KBM-7 (cell line): ENCODE results near the gene ARF5.

Experiments used
- DNase-seq: peaks from one replicate; pipeline ENCODE4 v3.0.0-alpha.2; 2015
- in situ Hi-C: fragments of 300-500 bp; cut with MboI; formaldehyde crosslinking; loops from 2 replicates; pipeline ENCODE4 v1.14.3; 2020; ENCODE audit warnings: low sequenced_read_pairs, low pct_unique_long_range_greater_than_20kb, mixed read lengths

The ARF5 gene

GRCh38 chr7:127586346-127586745, 1.9 kb upstream of the ARF5 start:
- no peak for DNase-seq
- in situ Hi-C loops = no loop called here

- in situ Hi-C loops = no loop called here
- DNase-seq = no peak
Observed at GRCh38 chr7:127587663-127588018, 570 bp upstream of the ARF5 start.

GRCh38 chr7:127588697-127589482, 679 bp downstream of the ARF5 start:
- in situ Hi-C loops = no loop called here

GRCh38 chr7:127589896-127590295, 1.7 kb downstream of the ARF5 start:
- DNase-seq = no peak

More at GRCh38 chr7:127588697-127589482, 679 bp downstream of the ARF5 start:
- DNase-seq = peak; percentile 55

GRCh38 chr7:127591189-127591588, 3.0 kb downstream of the ARF5 start:
- no peak for DNase-seq
- in situ Hi-C loops = no loop called here

More at GRCh38 chr7:127589896-127590295, 1.7 kb downstream of the ARF5 start:
- in situ Hi-C loops = no loop called here

GRCh38 chr7:127591591-127591990, 3.4 kb downstream of the ARF5 start:
- DNase-seq = no peak
- in situ Hi-C loops = no loop called here

GRCh38 chr7:127592550-127592949, 4.3 kb downstream of the ARF5 start:
- no peak for DNase-seq

GRCh38 chr7:127594490-127594889, 6.3 kb downstream of the ARF5 start:
- in situ Hi-C loops = no loop called here

More at GRCh38 chr7:127592550-127592949, 4.3 kb downstream of the ARF5 start:
- in situ Hi-C loops = no loop called here

GRCh38 chr7:127595737-127596136, 7.5 kb downstream of the ARF5 start:
- in situ Hi-C loops = no loop called here

More at GRCh38 chr7:127594490-127594889, 6.3 kb downstream of the ARF5 start:
- DNase-seq = peak; percentile 84

GRCh38 chr7:127598318-127598717, 10.1 kb downstream of the ARF5 start:
- DNase-seq = no peak
- in situ Hi-C loops = no loop called here

More at GRCh38 chr7:127595737-127596136, 7.5 kb downstream of the ARF5 start:
- no peak for DNase-seq

GRCh38 chr7:127600885-127601284, 12.7 kb downstream of the ARF5 start:
- in situ Hi-C loops = no loop called here
- no peak for DNase-seq

- DNase-seq = no peak
- in situ Hi-C loops = no loop called here
Observed at GRCh38 chr7:127608446-127608845, 20.2 kb downstream of the ARF5 start.

GRCh38 chr7:127609297-127609696, 21.1 kb downstream of the ARF5 start:
- no peak for DNase-seq
- in situ Hi-C loops = no loop called here

- in situ Hi-C loops = no loop called here
- DNase-seq = no peak
Observed at GRCh38 chr7:127612263-127612662, 24.1 kb downstream of the ARF5 start.

GRCh38 chr7:127616724-127617123, 28.5 kb downstream of the ARF5 start:
- in situ Hi-C loops = no loop called here
- no peak for DNase-seq

GRCh38 chr7:127618042-127618441, 29.8 kb downstream of the ARF5 start, which contains the start of gene PAX4:
PAX4 (minus strand) TSS chr7:127618142; CDS start chr7:127615928, 2,214 bp downstream.
- in situ Hi-C loops = no loop called here
- DNase-seq = no peak

GRCh38 chr7:127618775-127619174, 30.6 kb downstream of the ARF5 start:
- no peak for DNase-seq
- in situ Hi-C loops = no loop called here

- DNase-seq = no peak
- in situ Hi-C loops = no loop called here
Observed at GRCh38 chr7:127619681-127620405, 31.6 kb downstream of the ARF5 start.

- DNase-seq = peak; percentile 36
- in situ Hi-C loops = no loop called here
Observed at GRCh38 chr7:127620406-127621233, 32.4 kb downstream of the ARF5 start.
